NCI-H1417 treated with DMSO at 0.1 percent for 48 hours (cell line): ENCODE results near the gene HYPK.
"Not testable (repeated sequence)": the region's sequence is repeated elsewhere in the genome, so short reads cannot be mapped to it uniquely, and the experiment has no call there.

ENCODE experiments used
- DNase-seq: peaks from one replicate; lab custom pipeline; 2025; lab: John Stamatoyannopoulos, UW

The HYPK gene

DNA sequence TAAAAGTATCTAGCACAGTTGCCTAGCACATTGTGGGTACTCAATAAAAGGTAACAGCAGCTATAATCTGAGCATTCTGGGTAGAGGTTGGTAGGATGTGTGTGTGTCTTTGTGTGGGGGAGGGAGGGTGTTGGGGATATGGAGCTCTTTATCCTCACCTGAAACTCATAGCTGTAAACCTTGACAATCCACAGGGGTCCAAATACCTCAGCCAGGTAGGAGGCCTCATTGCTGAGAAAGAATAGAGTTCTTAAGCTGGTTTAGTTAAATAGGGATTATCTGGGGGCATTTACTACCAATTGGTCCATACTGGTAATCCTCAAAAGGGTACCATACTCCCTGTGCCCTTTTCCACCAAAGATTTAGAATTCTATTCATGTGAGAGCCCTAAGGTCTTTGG lies 4.4 kb upstream of the HYPK start:
- no peak for DNase-seq

DNA sequence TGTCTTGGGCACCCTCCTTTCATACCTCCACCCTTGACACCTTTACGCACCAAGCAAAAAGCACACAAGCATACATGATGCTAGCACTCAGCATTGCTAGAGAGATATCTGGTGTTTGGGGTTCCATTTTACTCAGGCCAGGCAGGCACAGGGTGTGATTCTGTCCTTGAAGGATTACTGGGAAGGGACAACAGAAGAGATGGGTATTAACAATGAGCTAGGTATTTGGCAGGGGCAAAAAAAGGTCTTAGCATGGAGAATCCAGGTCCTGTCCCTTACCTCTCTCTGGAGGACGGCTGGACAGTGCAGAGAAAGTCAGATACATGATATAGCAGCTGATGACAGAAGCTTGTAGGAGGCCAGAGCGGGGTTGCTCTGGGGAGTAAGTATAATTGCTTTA lies 3.8 kb upstream of the HYPK start:
- no peak for DNase-seq

DNA sequence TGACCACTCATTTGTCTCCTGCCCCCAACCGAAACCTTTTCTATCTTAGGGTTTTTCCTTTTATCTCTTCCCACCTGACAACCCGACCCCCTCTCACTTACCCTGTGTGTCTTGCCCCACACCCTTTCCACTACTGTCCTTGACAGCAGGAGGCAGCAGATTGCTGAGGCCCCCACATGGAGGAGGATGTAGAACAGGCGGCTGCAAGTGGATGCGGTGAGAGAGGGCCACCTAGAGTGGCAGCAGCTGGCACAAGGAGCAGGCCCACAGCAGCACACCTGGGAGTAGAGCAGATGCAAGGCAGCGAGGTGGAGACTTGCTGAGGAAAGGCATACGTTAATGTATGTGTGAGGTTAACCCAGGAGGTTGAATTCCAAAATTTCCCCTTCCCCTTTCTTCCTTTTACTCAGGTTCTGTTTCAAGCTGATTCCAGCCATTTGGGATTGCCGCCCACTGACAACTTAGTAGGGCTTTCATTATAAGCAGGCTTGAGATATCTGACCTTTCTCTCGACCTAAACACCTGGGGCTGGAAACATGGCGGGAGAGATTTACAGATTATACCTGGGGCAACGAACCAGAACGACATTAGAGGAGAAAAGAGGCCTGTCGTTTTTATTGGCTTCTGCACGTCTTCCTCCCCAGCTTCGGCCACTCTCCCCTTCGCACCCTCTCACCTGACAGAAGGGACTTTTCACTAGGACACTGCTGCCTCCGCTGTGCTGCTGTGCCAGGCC lies 1.0 kb upstream of the HYPK start:
- DNase-seq: peak; percentile 16

DNA sequence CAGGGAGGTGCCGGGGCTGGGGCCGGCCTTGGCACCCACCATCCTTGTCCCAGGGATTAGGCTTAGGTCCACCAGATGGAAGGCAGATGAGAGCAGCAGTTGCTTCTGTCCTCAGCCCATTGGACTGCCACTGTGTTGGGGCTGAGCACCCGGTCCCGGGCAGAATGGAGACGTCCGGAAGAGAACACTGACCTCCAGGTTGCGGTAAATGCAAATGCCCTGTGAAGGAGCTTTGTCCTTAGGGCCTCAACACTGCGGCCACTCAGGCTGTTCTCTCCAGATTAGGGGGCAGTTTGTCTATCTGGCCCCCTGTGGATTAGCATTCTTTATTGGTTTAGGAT lies 484 bp upstream of the HYPK start, which contains the start of gene SERINC4:
Gene SERINC4, minus strand, starts transcription at position 276 of the 341 bp plus-strand sequence. Its CDS starts 234 bp downstream, at position 42.
- no peak for DNase-seq

DNA sequence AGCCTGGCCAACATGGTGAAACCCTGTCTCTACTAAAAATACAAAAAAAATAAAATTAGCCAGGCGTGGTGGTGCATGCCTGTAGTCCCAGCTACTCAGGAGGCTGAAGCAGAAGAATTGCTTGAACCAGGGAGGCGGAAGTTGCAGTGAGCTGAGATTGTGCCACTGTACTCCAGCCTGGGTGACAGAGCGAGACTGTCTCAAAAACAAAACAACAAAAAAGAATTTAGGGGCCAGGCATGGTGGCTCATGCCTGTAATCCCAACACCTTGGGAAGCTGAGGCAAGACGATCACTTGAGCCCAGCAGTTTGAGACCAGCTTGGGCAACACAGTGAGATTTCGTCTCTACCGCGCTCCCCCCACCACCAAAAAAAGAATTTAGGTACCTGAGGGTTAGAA lies 2.3 kb downstream of the HYPK start:
- DNase-seq: not testable (repeated sequence)

DNA sequence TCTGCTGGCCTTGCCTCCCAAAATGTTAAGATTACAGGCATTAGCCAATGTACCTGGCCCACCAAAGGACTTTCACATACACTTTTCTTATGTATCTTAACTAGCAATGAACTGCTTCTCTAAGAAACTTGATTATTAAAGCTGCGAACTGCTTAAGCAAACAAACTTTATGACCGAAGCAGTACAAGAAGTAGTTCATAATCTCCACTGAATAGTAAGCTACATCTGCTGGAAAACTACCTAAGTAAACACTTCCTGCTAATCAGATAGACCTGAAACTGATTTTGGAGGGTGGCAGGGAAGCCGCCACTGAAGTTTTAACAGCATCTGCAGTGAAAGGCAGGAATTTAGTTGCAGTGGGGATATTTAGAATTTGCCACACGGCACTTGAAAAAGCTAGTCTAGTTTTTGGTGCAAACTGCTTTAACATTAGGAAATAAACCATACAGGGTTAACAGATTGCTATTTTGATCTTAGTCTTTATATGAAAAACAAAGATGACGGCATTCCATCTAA lies 8.1 kb downstream of the HYPK start:
- no peak for DNase-seq

DNA sequence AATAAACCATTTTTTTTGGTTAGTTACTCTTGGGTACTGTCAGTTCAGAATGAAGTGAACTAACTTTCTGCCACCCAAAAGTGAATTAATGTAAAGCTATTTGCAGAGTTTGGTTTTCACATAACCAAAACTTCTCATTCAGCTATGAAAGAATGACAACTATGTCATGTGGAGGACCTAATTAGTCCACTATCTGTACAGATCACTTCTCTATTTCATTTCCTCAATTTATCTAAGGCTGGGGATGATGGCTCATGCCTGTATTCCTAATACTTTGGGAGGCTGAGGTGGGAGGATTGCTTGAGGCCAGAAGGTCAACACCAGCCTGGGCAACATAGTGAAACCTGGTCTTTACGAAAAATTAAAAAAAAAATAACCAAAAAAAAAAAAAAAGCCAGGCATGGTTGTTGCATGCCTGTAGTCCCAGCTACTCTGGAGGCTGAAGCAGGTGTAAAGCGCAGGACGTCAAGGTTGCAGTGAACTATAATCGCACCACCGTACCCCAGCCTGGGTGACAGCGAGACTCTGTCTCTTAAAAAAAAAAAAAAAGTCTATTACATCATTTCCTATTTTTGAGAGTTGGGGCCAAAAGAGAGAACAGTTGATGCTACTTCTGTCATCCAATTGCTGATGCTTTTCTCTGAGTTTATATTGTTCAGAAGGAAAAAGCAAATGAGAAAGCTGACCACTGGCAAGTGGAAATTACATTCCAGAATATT lies 8.7 kb downstream of the HYPK start:
- DNase-seq: no peak

DNA sequence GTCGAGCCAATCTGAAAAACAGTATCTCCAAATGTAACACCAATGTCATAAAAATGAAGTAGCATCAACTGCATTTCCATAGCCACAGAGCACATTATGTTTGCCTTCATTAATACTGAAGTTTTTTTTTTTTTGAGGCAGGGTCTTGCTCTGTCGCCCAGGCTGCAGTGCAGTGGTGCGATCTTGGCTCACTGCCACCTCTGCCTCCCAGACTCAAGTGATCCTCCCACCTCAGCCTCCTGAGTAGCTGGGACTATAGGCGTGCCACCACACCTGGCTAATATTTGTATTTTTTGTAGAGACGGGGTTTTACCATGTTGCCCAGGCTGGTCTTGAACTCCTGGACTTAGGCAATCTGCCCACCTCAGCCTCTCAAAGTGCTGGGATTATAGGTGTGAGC lies 14.7 kb downstream of the HYPK start:
- DNase-seq: not testable (repeated sequence)

DNA sequence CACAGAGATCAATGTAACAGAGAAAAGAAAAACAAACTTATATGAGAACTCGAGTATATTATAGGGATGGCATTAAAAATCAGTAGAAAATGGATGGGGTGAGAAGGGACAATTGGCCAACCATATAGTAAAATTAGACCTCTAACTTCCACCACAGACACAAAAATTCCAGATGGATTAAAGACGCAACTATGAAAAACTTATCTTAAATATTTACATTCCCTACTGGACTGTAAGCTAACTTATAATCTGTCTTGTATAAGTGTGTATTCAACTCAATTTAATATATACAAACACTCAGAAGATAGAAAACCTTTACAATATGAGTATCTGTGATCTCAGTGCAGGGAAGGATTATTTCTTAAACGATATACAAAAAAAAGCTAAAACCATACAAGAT lies 21.1 kb downstream of the HYPK start:
- DNase-seq: no peak

DNA sequence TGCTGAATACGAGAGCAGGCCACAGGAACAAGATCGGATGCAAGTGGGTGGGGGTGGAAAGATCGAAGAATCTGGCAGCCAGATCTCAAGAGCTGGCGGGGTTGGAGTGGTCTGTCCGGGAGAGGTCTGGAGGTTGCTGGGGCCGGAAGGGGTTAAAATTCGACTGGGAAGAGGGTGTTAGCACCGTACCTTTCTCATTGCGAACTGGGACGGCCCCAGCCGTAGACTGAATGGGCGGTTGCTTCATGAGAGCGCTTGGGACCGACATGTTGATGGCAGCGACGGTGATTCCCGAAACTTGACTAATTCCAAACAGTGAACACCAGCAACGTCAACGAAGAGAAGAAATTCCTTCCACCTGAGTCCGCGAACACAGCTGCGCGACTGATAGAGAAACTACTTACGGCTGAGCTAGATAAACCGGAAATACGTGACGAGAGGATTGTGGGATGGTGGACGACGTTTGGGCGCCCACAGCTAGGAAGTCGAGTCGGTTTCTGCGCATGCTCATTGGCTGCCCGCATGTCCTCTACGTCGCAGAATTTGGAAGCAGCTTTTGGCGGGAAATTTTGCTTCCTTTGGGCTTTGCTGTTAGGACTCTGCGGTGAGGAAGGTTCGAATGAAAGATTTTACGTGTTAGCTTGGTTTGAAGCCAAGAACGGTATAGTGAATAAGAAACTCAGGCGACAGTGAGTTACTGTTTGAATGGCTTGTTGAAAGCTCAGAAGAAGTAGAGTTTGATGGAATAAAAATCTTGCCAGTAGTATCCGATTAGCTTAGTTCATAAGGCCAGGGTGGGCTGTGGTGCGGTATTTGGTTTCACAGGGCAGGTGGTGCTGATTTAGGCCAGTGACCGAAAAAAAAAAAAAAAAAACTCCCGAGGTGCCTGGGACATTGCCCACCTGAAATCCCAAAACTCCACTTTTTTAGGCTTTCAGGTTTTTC lies 24.2 kb downstream of the HYPK start, which contains the start of gene MFAP1:
Gene MFAP1, minus strand, starts transcription at position 389 of the 945 bp plus-strand sequence. Its CDS starts 121 bp downstream, at position 268.
- peak; percentile 81 for DNase-seq

DNA sequence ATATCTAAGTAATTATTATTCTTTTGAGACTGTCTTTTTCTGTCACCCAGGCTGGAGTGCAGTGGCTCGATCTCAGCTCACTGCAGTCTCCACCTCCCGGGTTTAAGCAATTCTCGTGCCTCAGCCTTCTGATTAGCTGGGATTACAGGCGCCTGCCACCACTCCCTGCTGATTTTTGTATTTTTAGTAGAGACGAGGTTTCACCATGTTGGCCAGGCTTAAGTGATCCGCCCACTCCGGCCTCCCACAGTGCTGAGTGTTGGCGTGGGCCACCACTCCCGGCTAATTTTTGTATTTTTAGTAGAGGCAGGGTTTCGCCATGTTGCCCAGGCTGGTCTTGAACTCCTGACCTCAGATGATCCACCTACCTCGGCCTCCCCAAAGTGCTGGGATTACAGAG lies 24.9 kb downstream of the HYPK start:
- DNase-seq: not testable (repeated sequence)

DNA sequence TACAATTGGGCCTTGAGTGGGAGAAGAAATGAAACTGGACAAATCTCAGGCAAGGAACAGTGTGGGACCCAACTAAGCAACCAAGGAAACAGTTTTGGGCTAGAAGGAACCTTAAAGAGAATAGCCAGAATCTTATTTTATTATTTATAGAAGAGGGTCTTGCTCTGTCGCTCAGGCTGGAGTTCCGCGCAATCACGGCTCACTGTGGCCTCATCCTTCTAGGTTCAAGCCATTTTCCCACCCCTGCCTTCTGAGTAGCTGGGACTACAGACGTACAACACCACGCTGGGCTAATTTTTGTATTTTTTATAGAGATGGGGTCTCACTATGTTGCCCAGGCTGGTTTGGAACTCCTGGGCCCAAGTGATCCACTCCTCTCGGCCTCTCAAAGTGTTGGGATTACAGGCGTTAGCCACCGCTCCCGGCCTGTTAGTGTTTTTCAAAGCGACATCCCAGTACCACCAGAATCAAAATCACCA lies 25.7 kb downstream of the HYPK start:
- no peak for DNase-seq

DNA sequence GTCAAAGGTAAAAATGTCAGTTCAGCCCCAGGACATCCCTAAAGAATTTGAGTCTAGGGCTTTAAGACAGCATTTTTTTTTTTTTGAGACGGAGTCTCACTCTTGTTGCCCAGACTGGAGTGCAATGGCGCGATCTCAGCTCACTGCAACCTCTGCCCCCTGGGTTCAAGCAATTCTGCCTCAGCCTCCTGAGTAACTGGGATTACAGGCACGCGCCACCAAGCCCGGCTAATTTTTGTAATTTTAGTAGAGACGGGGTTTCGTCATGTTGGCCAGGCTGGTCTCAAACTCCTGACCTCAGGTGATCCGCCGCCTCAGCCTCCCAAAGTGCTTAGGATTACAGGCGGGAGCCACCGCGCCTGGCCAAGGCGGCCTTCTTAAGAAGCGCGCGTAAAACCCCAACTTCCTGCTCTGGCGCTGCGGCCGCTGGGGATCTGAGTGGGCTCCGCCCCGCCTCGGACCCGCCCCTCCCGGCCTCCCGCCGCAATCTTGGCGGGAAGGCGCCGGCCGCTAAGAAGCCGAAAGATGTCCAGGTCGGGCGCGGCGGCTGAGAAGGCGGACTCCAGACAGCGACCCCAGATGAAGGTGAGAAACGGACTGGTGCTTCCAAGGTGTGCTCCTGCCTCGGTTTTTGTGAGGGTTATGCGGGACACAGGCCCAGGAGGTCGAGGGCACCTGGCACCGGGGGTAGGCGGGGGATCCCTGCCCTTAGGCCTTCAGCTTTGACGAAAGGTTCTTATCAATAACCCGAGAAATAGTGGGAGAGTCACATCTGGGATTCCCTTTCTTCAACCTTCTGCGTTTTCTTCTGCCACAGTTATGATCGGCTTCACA lies 26.3 kb downstream of the HYPK start, which contains the start of gene WDR76:
Gene WDR76, plus strand, starts transcription at position 495 of the 834 bp plus-strand sequence. Its CDS starts 31 bp downstream, at position 526.
- peak; percentile 2 for DNase-seq

DNA sequence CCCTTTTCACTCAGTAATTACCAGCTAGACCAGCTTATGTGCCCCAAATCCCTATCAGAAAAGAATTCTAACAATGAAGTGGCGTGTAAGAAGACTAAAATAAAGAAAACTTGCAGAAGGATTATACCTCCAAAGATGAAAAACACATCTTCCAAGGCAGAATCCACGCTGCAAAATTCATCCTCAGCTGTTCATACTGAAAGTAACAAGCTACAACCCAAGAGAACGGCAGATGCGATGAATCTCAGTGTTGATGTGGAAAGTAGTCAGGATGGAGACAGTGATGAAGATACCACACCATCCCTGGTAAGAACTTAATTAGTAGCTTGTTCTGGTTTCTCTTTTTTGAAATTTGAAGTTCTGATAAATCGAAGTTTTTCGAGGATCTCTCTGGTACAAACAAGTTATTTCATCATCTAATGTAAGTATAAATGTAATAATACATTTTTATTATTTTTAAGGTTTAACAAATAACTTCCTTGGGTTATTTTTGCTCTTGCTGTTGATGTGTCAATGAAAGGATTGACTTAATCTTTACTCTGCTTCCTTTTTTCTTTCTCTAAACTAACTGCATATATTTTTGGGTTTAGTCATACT lies 27.8 kb downstream of the HYPK start:
- DNase-seq: no peak

DNA sequence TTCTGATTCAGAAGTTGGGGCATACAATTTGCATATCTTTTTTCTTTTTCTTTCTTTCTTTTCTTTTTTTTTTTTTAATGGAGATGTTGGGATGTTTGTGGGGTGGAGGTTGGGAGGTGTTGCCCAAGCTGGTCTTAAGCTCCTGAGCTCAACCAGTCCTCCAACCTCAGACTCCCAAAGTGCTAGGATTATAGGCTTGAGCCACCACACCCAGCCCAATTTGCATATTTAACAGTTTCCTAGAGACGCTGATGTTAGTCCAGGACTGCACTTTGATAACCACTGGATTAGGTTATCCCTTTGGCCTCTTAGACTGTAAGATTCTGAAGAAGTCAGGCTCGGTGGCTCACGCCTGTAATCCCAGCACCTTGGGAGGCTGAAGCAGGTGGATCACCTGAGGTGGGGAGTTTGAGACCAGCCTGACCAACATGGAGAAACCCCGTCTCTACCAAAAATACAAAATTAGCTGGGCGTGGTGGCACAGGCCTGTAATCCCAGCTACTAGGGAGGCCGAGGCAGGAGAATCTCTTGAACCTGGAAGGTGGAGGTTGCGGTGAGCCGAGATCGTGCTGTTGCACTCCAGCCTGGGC lies 29.6 kb downstream of the HYPK start:
- not testable (repeated sequence) for DNase-seq

DNA sequence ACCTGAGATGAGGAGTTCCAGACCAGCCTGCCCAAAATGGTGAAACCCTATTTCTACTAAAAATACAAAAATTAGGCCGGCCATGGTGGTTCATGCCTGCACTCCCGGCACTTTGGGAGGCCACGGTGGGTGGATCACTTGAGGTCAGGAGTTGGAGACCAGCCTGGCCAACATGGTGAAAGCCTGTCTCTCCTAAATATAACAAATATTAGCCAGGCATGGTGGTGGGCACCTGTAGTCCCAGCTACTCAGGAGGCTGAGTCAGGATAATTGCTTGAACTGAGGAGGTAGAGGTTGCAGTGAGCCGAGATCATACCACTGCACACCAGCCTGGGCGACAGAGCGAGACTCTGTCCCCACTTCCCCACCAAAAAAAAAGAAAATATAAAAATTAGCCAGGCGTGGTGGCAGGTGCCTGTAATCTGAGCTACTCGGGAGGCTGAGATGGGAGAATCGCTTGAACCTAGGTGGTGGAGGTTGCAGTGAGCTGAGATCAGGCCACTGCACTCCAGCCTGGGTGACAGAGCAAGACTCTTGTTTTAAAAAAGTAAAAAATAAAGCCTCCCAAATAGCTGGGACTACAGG lies 30.4 kb downstream of the HYPK start:
- not testable (repeated sequence) for DNase-seq

DNA sequence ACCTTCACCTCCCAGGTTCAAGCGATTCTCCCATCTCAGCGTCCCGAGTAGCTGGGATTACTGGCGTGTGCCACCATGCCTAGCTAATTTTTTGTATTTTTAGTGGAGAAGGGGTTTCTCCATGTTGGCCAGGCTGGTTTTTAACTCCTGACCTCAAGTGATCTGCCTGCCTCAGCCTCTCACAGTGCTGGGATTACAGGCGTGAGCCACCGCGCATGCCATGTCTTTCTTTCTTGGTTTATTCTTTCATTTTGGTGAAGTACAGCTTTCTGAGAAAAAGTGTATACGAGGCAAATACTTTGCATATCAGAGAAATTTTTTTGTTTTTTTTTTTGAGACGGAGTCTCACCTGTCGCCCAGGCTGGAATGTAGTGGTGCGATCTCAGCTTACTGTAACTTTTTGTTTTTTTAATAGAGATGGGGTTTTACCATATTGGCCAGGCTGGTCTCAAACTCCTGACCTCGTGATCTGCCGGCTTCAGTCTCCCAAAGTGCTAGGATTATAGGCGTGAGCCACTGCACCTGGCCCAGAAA lies 31.2 kb downstream of the HYPK start:
- DNase-seq: not testable (repeated sequence)

DNA sequence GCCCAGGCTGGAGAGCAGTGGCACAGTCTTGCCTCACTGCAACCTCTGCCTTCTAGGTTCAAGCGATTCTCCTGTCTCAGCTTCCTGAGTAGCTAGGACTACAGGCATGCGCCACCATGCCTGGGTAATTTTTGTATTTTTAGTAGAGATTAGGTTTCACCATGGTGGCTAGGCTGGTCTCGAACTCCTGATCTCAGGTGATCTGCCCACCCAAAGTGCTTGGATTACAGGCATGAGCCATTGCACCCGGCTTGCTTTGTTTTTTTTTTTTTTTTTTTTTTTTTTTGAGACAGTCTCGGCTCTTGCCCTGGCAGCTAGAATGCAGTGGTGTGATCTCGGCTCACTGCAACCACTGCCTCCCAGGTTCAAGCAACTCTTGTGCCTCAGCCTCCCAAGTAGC lies 32.1 kb downstream of the HYPK start:
- not testable (repeated sequence) for DNase-seq

DNA sequence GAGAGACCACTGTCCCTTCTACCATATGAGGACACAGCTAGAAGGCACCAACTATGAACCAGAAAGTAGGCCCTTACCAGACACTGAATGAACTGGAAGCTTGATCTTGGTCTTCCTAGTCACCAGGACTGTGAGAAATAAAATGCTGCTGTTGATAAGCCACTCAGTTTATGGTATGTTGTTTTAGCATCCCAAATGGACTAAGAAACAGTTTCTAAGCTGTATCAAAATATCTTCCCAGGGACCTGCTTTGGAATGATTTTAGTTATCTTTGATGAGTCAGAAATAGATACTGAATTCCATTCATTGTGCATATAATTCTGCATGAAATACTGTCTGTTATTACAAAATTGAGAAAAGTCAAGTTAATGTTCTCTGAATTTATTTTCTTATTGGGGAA lies 45.0 kb downstream of the HYPK start:
- no peak for DNase-seq
